HG03135 (cell line): ENCODE measurements around the gene MTFR2.

Experiments
- ATAC-seq: cut with Tn5 transposase; IDR thresholded peaks from one replicate; pipeline ENCODE4 v1.9.1; 2021; ENCODE audit warnings: mild to moderate bottlenecking, moderate library complexity; ENCODE audit not compliant: unreplicated experiment

Gene MTFR2

DNA sequence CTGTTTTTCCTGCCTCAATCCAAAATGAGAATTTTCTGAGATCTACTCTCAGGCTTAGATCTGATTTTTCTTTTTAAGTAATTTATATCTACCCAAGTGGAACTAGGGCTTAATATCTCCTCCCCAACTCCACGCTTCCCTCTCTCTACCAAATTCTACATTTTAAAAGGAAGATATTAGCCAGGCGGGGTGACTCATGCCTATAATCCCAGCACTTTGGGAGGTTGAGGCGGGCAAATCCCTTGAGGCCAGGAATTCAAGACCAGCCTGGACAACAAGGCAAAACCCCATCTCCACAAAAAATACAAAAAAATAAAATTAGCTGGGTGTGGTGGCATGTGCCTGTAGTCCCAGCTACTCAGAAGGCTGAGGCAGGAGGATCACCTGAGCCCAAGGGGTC is 61.0 kb downstream of the MTFR2 start:
- ATAC-seq: no peak

DNA sequence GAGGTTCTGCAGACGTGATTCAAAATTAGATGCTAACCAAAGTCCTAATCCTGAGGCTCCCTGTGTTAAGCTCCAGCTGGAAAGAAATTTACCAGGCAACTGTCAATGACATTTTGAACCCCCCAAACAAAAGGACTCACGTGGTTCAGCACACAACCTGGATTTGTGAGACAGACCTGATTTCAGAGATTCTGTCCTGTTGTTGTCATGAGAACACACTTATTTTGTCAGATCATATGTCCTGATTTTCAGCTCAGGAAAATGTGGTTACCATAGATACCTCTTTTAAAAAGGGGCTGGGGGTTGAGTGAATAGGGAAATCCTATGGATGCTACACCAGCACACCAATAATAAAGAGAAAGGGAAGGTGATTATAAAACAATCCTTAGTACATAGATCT is 61.6 kb downstream of the MTFR2 start:
- ATAC-seq: no peak

DNA sequence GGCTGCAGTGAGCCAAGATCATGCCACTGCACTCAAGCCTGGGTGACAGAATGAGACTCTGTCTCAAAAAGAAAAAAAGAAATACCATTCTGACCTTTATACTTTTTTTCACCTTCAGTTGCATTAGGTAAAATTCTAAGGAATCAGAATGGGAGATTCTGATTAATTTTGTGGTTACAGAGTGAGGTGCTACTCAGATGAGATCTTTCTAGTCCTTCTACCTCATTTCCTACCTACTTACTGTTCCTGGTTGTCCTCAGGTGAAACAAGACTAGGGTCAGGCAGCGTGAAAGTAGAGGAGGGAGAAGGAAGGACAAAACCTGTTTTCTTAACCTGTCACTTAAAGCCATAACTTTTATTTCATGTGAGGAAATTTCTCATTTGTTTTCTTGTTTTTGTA is 63.7 kb downstream of the MTFR2 start:
- no peak for ATAC-seq

DNA sequence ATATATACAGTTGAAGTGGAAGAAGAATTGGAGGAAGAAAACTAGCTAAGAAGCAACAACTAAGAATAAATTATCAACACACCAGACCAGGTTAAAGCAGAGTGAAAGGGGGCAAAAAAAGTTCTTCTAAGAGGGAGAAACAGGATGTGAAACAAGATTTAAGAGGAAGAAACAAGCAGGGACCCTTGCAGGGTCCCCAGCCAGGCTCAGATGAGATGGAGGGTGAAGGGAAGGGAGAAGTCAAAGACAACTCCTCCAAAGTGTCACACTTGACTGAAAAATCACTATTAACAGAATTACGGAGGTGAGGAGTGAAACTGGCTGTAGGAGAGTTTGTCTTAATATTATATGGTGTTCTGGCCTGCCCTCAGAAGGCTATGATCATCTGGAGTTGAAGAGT is 65.4 kb downstream of the MTFR2 start:
- ATAC-seq: no peak

DNA sequence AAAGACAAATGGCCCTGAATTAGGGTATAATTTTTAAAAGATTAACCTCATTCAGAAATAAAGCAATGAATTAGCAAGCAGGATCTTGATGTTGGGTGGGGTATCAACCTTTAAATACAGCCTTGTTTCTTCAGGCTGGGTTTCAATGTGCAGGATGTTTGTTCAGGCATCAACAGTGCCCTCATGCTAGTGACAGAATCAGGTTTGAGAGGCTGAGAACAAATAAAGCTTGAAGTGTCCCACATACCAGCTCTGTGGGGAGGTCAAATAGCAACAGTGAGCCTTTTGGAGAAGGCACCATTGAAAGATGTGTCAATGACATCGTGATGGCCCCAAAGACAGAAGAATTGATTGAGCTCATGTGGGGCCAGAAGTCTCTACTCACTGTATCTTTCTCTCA is 68.2 kb downstream of the MTFR2 start:
- ATAC-seq: no peak

DNA sequence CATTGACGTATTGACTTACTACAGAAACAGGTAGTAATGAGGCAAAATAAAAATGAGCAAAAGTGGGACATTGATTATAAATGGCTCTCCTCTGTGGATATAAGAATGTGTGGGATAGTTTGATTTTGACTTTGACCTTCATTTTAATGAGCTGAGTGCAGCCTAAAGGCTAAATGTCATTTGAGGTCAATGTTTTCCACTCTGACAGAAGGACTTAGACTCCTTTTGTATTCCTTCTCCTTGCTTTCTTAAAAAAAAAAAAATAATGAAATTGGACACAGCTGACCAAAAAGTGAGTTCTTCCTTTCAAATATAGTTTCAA is 68.6 kb downstream of the MTFR2 start:
- no peak for ATAC-seq
